KMS-11 (cell line): Measurements from ENCODE around the gene CHD5.

ENCODE experiments used
- H2AFZ ChIP-seq: fragments of 200-600 bp; sonication (generic); 2 replicates; pipeline ENCODE4 v1.6.1; 2016; ENCODE audit warnings: antibody characterized with exemption, mixed run types, low read depth
- H3K27ac ChIP-seq: fragments of 200-600 bp; sonication (generic); 2 replicates; pipeline ENCODE4 v1.6.1; 2016; ENCODE audit warnings: mild to moderate bottlenecking, mixed run types
- H3K27me3 ChIP-seq: fragments of 200-600 bp; sonication (generic); 2 replicates; pipeline ENCODE4 v1.6.1; 2017; ENCODE audit warnings: mild to moderate bottlenecking, low read depth, mixed run types, moderate library complexity; ENCODE audit not compliant: insufficient read depth
- H3K36me3 ChIP-seq: fragments of 200-600 bp; sonication (generic); 2 replicates; pipeline ENCODE4 v1.6.1; 2017; ENCODE audit warnings: mild to moderate bottlenecking, mixed run types; ENCODE audit not compliant: insufficient read depth
- H3K4me1 ChIP-seq: fragments of 200-600 bp; sonication (generic); 2 replicates; pipeline ENCODE4 v1.6.1; 2016; ENCODE audit warnings: mild to moderate bottlenecking, low read depth, mixed run types; ENCODE audit not compliant: poor library complexity, severe bottlenecking
- H3K4me2 ChIP-seq: fragments of 200-600 bp; sonication (generic); 2 replicates; pipeline ENCODE4 v1.7.0; 2016; ENCODE audit warnings: mild to moderate bottlenecking, mixed run types
- H3K4me3 ChIP-seq: fragments of 200-600 bp; sonication (generic); IDR thresholded peaks from 2 replicates; pipeline ENCODE4 v1.6.1; 2017; ENCODE audit warnings: low read depth, low read length, mixed read lengths; ENCODE audit not compliant: insufficient read depth
- H3K79me2 ChIP-seq: fragments of 200-600 bp; sonication (generic); 2 replicates; pipeline ENCODE4 v1.6.1; 2016; ENCODE audit warnings: low read depth, mixed run types; ENCODE audit not compliant: insufficient read depth
- H3K9ac ChIP-seq: fragments of 200-600 bp; sonication (generic); 2 replicates; pipeline ENCODE4 v1.6.1; 2016; ENCODE audit warnings: mild to moderate bottlenecking, mixed run types
- H4K20me1 ChIP-seq: fragments of 200-600 bp; sonication (generic); 2 replicates; pipeline ENCODE4 v1.6.1; 2016; ENCODE audit warnings: mild to moderate bottlenecking, mixed run types; ENCODE audit not compliant: insufficient read depth
- CTCF ChIP-seq: fragments of 200-600 bp; sonication (generic); conservative IDR thresholded peaks from 2 replicates; pipeline ENCODE4 v1.6.1; 2017; ENCODE audit warnings: low read depth, mild to moderate bottlenecking, antibody characterized with exemption, low read length, moderate library complexity, mixed read lengths

Gene CHD5

GRCh38 chr1:6073480-6074053 lies 106.6 kb downstream of the CHD5 start:
- Histone ChIP-seq H3K27ac (no peak overlapping the region), H3K4me3 (no peak overlapping the region), H4K20me1 (no peaks in the 10 kb centered on the region), H3K27me3 (no peaks in the 10 kb centered on the region), H2AFZ (no peak overlapping the region), H3K79me2 (no peaks in the 10 kb centered on the region), H3K36me3 (no peaks in the 10 kb centered on the region), H3K4me1 (peaks cover 14% of the 10 kb centered on the region), H3K9ac (no peak overlapping the region), H3K4me2 (no peak overlapping the region)
- no peak for TF ChIP-seq CTCF

- no peaks in the 10 kb centered on the region for H3K36me3 ChIP-seq
- H4K20me1 ChIP-seq = no peaks in the 10 kb centered on the region
- H3K9ac ChIP-seq = no peak overlapping the region
- peaks cover 14% of the 10 kb centered on the region for H3K4me1 ChIP-seq
- H3K27me3 ChIP-seq = no peaks in the 10 kb centered on the region
- H3K4me3 ChIP-seq = no peak overlapping the region
- H2AFZ ChIP-seq = no peak overlapping the region
- H3K79me2 ChIP-seq = no peaks in the 10 kb centered on the region
- H3K27ac ChIP-seq = no peak overlapping the region
- no peak for TF ChIP-seq CTCF
- no peak overlapping the region for H3K4me2 ChIP-seq
Observed at GRCh38 chr1:6072774-6073479, 107.2 kb downstream of the CHD5 start.

DNA sequence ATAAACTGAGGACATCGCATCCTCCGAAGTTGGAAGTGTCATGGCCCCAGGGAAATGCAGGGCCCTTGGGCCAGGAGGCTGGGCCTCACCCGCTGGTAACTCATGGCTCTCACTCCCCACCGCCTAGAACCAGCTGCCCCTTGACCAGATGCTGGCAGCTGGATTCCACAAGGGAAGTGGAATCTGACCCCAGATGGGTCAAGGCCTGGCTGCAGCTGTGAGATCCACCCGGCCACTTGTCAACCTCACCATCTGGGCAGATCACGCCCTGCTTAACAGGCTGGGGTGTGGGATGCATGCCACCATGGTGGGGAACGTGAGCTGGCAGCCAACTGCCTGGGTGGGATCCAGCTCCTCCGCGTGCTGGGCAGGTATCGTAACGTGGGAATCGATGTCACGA lies 108.9 kb downstream of the CHD5 start:
- H3K9ac ChIP-seq = no peak overlapping the region
- H3K27ac ChIP-seq = no peak overlapping the region
- H4K20me1 ChIP-seq = no peaks in the 10 kb centered on the region
- H3K4me2 ChIP-seq = no peak overlapping the region
- no peak for TF ChIP-seq CTCF
- no peaks in the 10 kb centered on the region for H3K36me3 ChIP-seq
- no peaks in the 10 kb centered on the region for H3K27me3 ChIP-seq
- no peaks in the 10 kb centered on the region for H3K79me2 ChIP-seq
- H3K4me1 ChIP-seq = peaks cover 14% of the 10 kb centered on the region
- no peak overlapping the region for H2AFZ ChIP-seq
- no peak overlapping the region for H3K4me3 ChIP-seq

DNA sequence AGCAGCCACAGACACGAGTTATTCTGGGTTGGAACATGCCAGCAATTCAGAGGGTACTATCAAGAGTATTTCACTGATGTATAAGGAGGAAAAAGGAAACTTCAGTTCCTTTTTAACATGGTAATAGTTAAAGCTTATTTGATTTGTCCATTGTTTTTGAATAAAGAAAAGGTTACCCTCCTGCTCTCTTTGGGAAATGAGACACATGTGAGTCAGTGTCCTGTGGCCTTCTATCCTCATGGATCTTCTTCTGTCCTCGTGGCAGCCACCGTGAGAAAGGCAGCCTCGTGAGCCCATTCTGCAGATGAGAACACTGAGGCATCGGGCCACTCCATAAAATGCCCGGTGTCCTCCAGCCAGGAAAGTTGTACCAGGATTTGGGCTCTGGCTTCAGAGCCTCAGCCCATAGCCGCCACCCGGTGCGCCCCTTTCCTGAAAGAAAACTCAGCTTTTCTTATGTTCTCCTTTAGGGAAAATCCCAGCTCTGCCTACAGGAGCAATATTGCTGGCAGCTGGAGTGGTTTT lies 109.6 kb downstream of the CHD5 start:
- Histone ChIP-seq H3K4me1 (peaks cover 14% of the 10 kb centered on the region), H4K20me1 (no peaks in the 10 kb centered on the region), H3K36me3 (no peaks in the 10 kb centered on the region), H3K27me3 (no peaks in the 10 kb centered on the region), H3K4me3 (no peak overlapping the region), H3K27ac (no peak overlapping the region), H2AFZ (no peak overlapping the region), H3K9ac (no peak overlapping the region), H3K4me2 (no peak overlapping the region), H3K79me2 (no peaks in the 10 kb centered on the region)
- no peak for TF ChIP-seq CTCF
